Loucy (cell line): Measurements from ENCODE around the gene GREB1.

ENCODE experiments used
- H2AFZ ChIP-seq: fragments of 200-600 bp; sonication (generic); 2 replicates; pipeline ENCODE4 v1.6.0; 2016; ENCODE audit warnings: antibody characterized with exemption, mild to moderate bottlenecking, low read length, moderate library complexity
- H3F3A ChIP-seq: fragments of 200-600 bp; 2 replicates; pipeline ENCODE4 v1.6.0; 2016; ENCODE audit warnings: antibody characterized with exemption, low read depth, mild to moderate bottlenecking
- H3K27me3 ChIP-seq: fragments of 200-600 bp; sonication (generic); 2 replicates; pipeline ENCODE4 v1.6.1; 2014; ENCODE audit warnings: low read length, mild to moderate bottlenecking; ENCODE audit not compliant: insufficient read depth, poor library complexity, severe bottlenecking
- H3K36me3 ChIP-seq: fragments of 200-600 bp; sonication (generic); 2 replicates; pipeline ENCODE4 v1.6.1; 2016; ENCODE audit warnings: low read length; ENCODE audit not compliant: insufficient read depth
- H3K4me1 ChIP-seq: fragments of 200-600 bp; sonication (generic); 2 replicates; pipeline ENCODE4 v1.5.1; 2014; ENCODE audit warnings: low read length, mild to moderate bottlenecking; ENCODE audit not compliant: insufficient read depth, poor library complexity, severe bottlenecking
- H3K4me2 ChIP-seq: fragments of 200-600 bp; sonication (generic); 2 replicates; pipeline ENCODE4 v1.6.0; 2014; ENCODE audit warnings: antibody characterized with exemption, low read length, low read depth, mild to moderate bottlenecking; ENCODE audit not compliant: poor library complexity, severe bottlenecking
- H3K4me3 ChIP-seq: fragments of 200-600 bp; sonication (generic); 2 replicates; pipeline ENCODE4 v1.5.1; 2014; ENCODE audit warnings: low read length, mild to moderate bottlenecking, mixed read lengths; ENCODE audit not compliant: poor library complexity, severe bottlenecking
- H3K79me2 ChIP-seq: fragments of 200-600 bp; sonication (generic); 2 replicates; pipeline ENCODE4 v1.6.1; 2014; ENCODE audit warnings: low read length; ENCODE audit not compliant: insufficient read depth
- H3K9ac ChIP-seq: fragments of 200-600 bp; sonication (generic); 2 replicates; pipeline ENCODE4 v1.6.0; 2014; ENCODE audit warnings: mild to moderate bottlenecking, low read depth, low read length, moderate library complexity; ENCODE audit not compliant: poor library complexity, severe bottlenecking
- H3K9me2 ChIP-seq: fragments of 200-600 bp; sonication (generic); replicated peaks from 2 replicates; pipeline ENCODE4 v1.6.1; 2016; ENCODE audit warnings: low read depth, low read length, mixed read lengths
- H3K9me3 ChIP-seq: fragments of 200-600 bp; sonication (generic); 2 replicates; pipeline ENCODE4 v1.6.1; 2014; ENCODE audit warnings: mild to moderate bottlenecking, antibody characterized with exemption, low read length, low read depth; ENCODE audit not compliant: insufficient read depth
- H4K20me1 ChIP-seq: fragments of 200-600 bp; sonication (generic); 2 replicates; pipeline ENCODE4 v1.6.0; 2014; ENCODE audit warnings: antibody characterized with exemption, low read length, mild to moderate bottlenecking; ENCODE audit not compliant: insufficient read depth, poor library complexity, severe bottlenecking
- CTCF ChIP-seq: fragments of 200-600 bp; sonication (generic); conservative IDR thresholded peaks from 2 replicates; pipeline ENCODE4 v1.5.1; 2014; ENCODE audit warnings: mild to moderate bottlenecking, antibody characterized with exemption, low read length
- EZH2phosphoT487 ChIP-seq: fragments of 200-600 bp; IDR thresholded peaks from 2 replicates; pipeline ENCODE4 v1.6.1; 2018; ENCODE audit warnings: antibody characterized with exemption, mild to moderate bottlenecking, moderate library complexity, borderline replicate concordance

GREB1 gene

GRCh38 chr2:11583840-11584524 lies 50.1 kb downstream of the GREB1 start:
- no peaks in the 10 kb centered on the region for H3K27me3 ChIP-seq
- no peak overlapping the region for H3K4me3 ChIP-seq
- no peak overlapping the region for H3K4me2 ChIP-seq
- no peak overlapping the region for H3K9ac ChIP-seq
- no peaks in the 10 kb centered on the region for H3K79me2 ChIP-seq
- no peaks in the 10 kb centered on the region for H3K9me3 ChIP-seq
- H3K36me3 ChIP-seq, result no peaks in the 10 kb centered on the region
- TF ChIP-seq EZH2phosphoT487 (no peak), CTCF (peak; percentile 97)
- H2AFZ ChIP-seq, result no peak overlapping the region
- no peaks in the 10 kb centered on the region for H3F3A ChIP-seq
- H4K20me1 ChIP-seq, result no peaks in the 10 kb centered on the region
- H3K4me1 ChIP-seq, result no peaks in the 10 kb centered on the region
- H3K9me2 ChIP-seq, result no peaks in the 10 kb centered on the region

GRCh38 chr2:11584525-11585056 lies 50.7 kb downstream of the GREB1 start:
- TF ChIP-seq EZH2phosphoT487, result no peak
- TF ChIP-seq CTCF, result no peak
- no peaks in the 10 kb centered on the region for H4K20me1 ChIP-seq
- H3K9me2 ChIP-seq, result no peaks in the 10 kb centered on the region
- H3K27me3 ChIP-seq, result no peaks in the 10 kb centered on the region
- no peak overlapping the region for H2AFZ ChIP-seq
- no peaks in the 10 kb centered on the region for H3K4me1 ChIP-seq
- no peak overlapping the region for H3K9ac ChIP-seq
- no peaks in the 10 kb centered on the region for H3K36me3 ChIP-seq
- H3K9me3 ChIP-seq, result no peaks in the 10 kb centered on the region
- H3K4me2 ChIP-seq, result no peak overlapping the region
- H3F3A ChIP-seq, result no peaks in the 10 kb centered on the region
- H3K79me2 ChIP-seq, result no peaks in the 10 kb centered on the region
- no peak overlapping the region for H3K4me3 ChIP-seq

- Histone ChIP-seq H3K9me2 (no peaks in the 10 kb centered on the region), H3K4me2 (no peak overlapping the region), H3K79me2 (no peaks in the 10 kb centered on the region), H3F3A (no peaks in the 10 kb centered on the region), H3K4me1 (no peaks in the 10 kb centered on the region), H3K9me3 (no peaks in the 10 kb centered on the region), H3K27me3 (no peaks in the 10 kb centered on the region), H3K4me3 (no peak overlapping the region), H2AFZ (no peak overlapping the region), H3K9ac (no peak overlapping the region), H4K20me1 (no peaks in the 10 kb centered on the region), H3K36me3 (no peaks in the 10 kb centered on the region)
- TF ChIP-seq EZH2phosphoT487, result no peak
- TF ChIP-seq CTCF, result no peak
These were observed 51.2 kb downstream of the GREB1 start for GRCh38 chr2:11585071-11585470.
